Thoracic aorta (tissue), 2 donors: Measurements from ENCODE around the gene DERA. TPM values are rescaled to one million over a fixed set of nuclear protein-coding genes. Genes with fewer than 3 reads are reported as not detected.
A peak's percentile ranks its signal among the peaks of the same experiment; 100 is the strongest.
"Not testable (repeated sequence)": the region's sequence is repeated elsewhere in the genome, so short reads cannot be mapped to it uniquely, and the experiment has no call there.

ENCODE experiments used
- ATAC-seq: fragments of 150-250 bp; one replicate; pipeline ENCODE4 v1.8.0; 2017; ENCODE audit warnings: low read depth; ENCODE audit not compliant: insufficient number of reproducible peaks, low FRiP score
- DNase-seq: peaks from one replicate; pipeline ENCODE4 v3.0.0-alpha.2; 2020; ENCODE audit warnings: low spot score
- H3K27ac ChIP-seq, 2 donors: fragments of 200-600 bp; sonication (generic); 1 replicate in 1 of 2; 2 replicates in 1 of 2; pipeline ENCODE4 v1.5.1; 2016; ENCODE audit warnings: mild to moderate bottlenecking in 2 of 2, moderate library complexity in 2 of 2
- H3K27me3 ChIP-seq: fragments of 200-600 bp; sonication (generic); replicated peaks from 2 replicates; pipeline ENCODE4 v1.6.0; 2016; ENCODE audit warnings: mild to moderate bottlenecking; ENCODE audit not compliant: insufficient read depth
- H3K36me3 ChIP-seq: fragments of 200-600 bp; sonication (generic); one replicate; pipeline ENCODE4 v1.5.1; 2016
- H3K4me1 ChIP-seq, 2 donors: fragments of 200-600 bp; sonication (generic); 1 replicate in 1 of 2; 2 replicates in 1 of 2; pipeline versions ENCODE4 v1.5.1 to v1.6.0; 2016; ENCODE audit warnings: low read depth in 2 of 2, mild to moderate bottlenecking in 1 of 2; ENCODE audit not compliant: control insufficient read depth in 1 of 2
- H3K4me3 ChIP-seq: fragments of 200-600 bp; sonication (generic); 2 replicates; pipeline ENCODE4 v1.5.1; 2016; ENCODE audit warnings: mild to moderate bottlenecking
- H3K9me3 ChIP-seq: fragments of 200-600 bp; sonication (generic); 2 replicates; pipeline ENCODE4 v1.5.1; 2016
- total RNA-seq, 2 donors: library from RNA; depleted of rRNA; stranded (reverse); fragments of >200 nt; gene quantifications; one replicate each; pipeline versions ENCODE4 v1.1.0 to v1.2.3, GENCODE V29; 2016
- TF ChIP-seq, protein P1 (sequence below): fragments of 200-600 bp; sonication (generic); IDR thresholded peaks from one replicate; pipeline ENCODE4 v1.5.1; 2019; ENCODE audit warnings: antibody characterized with exemption

DERA gene
- total RNA-seq, 2 donors from 2014 or later, result 25.5 to 47.4 TPM

- DNase-seq (no peak), ATAC-seq (no peak)
- TF ChIP-seq, protein P1, sequence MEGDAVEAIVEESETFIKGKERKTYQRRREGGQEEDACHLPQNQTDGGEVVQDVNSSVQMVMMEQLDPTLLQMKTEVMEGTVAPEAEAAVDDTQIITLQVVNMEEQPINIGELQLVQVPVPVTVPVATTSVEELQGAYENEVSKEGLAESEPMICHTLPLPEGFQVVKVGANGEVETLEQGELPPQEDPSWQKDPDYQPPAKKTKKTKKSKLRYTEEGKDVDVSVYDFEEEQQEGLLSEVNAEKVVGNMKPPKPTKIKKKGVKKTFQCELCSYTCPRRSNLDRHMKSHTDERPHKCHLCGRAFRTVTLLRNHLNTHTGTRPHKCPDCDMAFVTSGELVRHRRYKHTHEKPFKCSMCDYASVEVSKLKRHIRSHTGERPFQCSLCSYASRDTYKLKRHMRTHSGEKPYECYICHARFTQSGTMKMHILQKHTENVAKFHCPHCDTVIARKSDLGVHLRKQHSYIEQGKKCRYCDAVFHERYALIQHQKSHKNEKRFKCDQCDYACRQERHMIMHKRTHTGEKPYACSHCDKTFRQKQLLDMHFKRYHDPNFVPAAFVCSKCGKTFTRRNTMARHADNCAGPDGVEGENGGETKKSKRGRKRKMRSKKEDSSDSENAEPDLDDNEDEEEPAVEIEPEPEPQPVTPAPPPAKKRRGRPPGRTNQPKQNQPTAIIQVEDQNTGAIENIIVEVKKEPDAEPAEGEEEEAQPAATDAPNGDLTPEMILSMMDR, result no peak
- Histone ChIP-seq H3K36me3 (peaks cover 24% of the 10 kb centered on the region), H3K4me3 (no peak overlapping the region), H3K27ac (no peak overlapping the region), H3K27me3 (no peaks in the 10 kb centered on the region), H3K9me3 (no peaks in the 10 kb centered on the region), H3K4me1 (peaks cover 0 to 6% of the 10 kb centered on the region in 2 donors)
Measured at GRCh38 chr12:15904378-15904920, 6.7 kb upstream of the DERA start.

GRCh38 chr12:15910468-15910863 is 666 bp upstream of the DERA start:
- Histone ChIP-seq H3K27ac (peak overlapping the region in 1 of 2 donors; percentile 89), H3K4me3 (peak overlapping the region; percentile 93), H3K9me3 (no peaks in the 10 kb centered on the region), H3K4me1 (peaks cover 0 to 16% of the 10 kb centered on the region in 2 donors), H3K36me3 (no peaks in the 10 kb centered on the region), H3K27me3 (no peaks in the 10 kb centered on the region)
- ATAC-seq (no peak), DNase-seq (no peak)
- TF ChIP-seq, protein P1, result no peak

GRCh38 chr12:15911931-15912330 is 799 bp downstream of the DERA start:
- H3K4me1 ChIP-seq, H3K27me3 ChIP-seq, H3K36me3 ChIP-seq, ATAC-seq, DNase-seq, H3K9me3 ChIP-seq: not testable (repeated sequence)
- peak overlapping the region; percentile 93 for H3K4me3 ChIP-seq
- peak overlapping the region; percentile 78 to 89 for H3K27ac ChIP-seq

DNA sequence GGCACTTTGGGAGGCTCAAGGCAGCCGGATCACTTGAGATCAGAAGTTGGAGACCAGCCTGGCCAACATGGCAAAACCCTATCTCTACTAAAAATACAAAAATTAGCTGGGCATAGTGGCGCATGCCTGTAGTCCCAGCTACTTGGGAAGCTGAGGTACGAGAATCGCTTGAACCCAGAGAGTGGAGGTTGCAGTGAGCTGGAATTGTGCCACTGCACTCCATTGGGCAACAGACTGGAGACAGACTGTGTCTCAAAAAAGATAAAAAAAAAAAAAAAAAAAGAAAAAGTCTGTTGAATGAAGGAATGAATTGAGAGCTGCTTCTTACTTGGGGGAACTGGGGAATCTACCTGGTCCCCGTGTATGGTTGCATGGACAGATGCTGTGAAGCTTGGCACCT is 3.0 kb downstream of the DERA start:
- H3K27ac ChIP-seq, H3K9me3 ChIP-seq, ATAC-seq, H3K36me3 ChIP-seq, H3K4me1 ChIP-seq, H3K27me3 ChIP-seq, DNase-seq, H3K4me3 ChIP-seq: not testable (repeated sequence)

DNA sequence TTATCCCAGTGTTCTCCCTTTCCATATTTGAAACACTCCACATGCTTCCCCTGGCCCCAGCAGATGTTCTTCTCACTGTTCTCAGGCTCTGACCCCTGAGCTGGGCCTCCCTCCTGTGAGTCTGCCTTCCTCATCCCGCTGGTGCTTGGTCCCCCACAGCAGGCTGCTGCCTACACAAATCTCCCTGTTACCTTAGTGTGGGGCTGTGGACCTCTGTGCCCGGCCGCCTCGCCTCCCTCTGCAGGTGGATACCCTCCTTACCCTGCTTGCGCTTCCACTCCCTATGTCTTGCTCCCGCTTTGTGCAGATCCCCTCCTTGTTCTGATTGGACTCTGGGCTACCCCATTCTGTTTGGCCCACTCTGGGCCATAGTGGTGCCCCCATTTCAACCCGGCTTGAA is 6.9 kb downstream of the DERA start:
- Histone ChIP-seq H3K36me3 (no peaks in the 10 kb centered on the region), H3K4me1 (peaks cover 0 to under 1% of the 10 kb centered on the region in 2 donors), H3K27ac (no peak overlapping the region), H3K4me3 (no peak overlapping the region), H3K27me3 (no peaks in the 10 kb centered on the region), H3K9me3 (no peaks in the 10 kb centered on the region)
- TF ChIP-seq, protein P1, result no peak
- ATAC-seq, result no peak
- no peak for DNase-seq

GRCh38 chr12:15919418-15919817 is 8.3 kb downstream of the DERA start:
- Histone ChIP-seq H3K36me3 (no peaks in the 10 kb centered on the region), H3K27me3 (no peaks in the 10 kb centered on the region), H3K4me3 (no peak overlapping the region), H3K4me1 (no peaks in the 10 kb centered on the region), H3K27ac (no peak overlapping the region), H3K9me3 (no peaks in the 10 kb centered on the region)
- DNase-seq (no peak), ATAC-seq (no peak)
- TF ChIP-seq, protein P1, result no peak
